DMS114 treated with DMSO at 0.1 percent for 48 hours (cell line): Measurements from ENCODE around the gene CD248.
"Not testable (repeated sequence)": the region's sequence is repeated elsewhere in the genome, so short reads cannot be mapped to it uniquely, and the experiment has no call there.

Experiments used
- DNase-seq: peaks from one replicate; lab custom pipeline; 2025; ENCODE audit not compliant: unreplicated experiment; lab: John Stamatoyannopoulos, UW

Gene CD248

DNA sequence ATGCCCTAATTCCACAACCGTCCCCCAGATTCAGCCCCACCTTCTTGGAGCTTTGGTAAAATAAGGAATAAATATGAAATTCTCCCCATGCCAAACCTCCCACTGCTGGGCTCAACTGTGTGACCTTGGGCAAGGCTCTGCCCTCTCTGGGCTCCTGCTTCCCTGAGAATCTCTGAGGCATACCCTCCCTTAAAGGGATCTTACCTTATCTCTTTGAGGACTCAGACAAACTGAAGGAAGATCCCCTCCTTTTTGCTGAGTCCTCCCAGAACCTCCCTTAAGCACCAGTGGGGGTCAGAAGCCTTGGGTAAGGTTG is 2.7 kb downstream of the CD248 start:
- no peak for DNase-seq

DNA sequence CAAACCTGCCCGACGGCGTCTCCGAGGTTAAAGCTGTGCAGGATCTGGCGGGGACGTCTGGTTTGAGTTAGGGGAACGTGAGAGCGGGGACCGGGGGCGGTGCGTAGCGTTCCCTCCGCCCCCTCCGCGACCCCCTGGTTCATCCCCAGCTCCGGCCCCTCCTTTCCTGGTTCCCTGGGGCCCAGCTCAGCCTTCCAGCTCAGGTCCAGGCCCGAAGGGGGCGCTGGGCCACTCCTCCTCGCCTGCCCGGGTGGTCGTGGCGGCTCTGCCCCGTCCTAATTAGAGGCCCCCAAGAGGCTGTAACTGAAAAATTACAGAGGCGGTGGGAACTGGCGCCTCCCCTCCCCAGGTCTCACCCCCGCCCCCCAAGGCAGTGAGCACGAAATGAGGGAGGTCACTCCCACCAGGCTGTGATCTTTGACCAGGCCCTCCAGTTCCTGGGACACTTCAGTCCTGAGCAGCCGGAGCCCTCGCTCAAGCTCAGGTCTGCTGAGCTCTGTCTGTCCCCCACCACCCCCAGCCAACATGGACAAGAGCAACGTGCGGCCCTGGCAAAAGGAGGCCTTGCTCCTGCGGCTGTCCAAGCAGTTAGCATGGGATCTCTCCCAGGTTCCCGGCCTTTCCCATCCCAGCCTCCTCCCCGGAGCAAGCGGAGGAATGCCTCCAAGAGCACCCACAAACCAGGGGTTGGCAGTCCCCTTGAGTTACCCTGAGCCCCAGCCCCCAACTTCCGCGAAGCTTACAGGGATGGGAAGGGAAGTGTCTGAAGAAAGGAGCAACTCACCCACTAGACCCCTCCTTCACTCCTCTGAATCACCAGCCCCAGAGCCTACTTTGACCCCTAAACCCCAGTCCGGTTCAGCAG is 3.3 kb downstream of the CD248 start:
- DNase-seq: no peak

DNA sequence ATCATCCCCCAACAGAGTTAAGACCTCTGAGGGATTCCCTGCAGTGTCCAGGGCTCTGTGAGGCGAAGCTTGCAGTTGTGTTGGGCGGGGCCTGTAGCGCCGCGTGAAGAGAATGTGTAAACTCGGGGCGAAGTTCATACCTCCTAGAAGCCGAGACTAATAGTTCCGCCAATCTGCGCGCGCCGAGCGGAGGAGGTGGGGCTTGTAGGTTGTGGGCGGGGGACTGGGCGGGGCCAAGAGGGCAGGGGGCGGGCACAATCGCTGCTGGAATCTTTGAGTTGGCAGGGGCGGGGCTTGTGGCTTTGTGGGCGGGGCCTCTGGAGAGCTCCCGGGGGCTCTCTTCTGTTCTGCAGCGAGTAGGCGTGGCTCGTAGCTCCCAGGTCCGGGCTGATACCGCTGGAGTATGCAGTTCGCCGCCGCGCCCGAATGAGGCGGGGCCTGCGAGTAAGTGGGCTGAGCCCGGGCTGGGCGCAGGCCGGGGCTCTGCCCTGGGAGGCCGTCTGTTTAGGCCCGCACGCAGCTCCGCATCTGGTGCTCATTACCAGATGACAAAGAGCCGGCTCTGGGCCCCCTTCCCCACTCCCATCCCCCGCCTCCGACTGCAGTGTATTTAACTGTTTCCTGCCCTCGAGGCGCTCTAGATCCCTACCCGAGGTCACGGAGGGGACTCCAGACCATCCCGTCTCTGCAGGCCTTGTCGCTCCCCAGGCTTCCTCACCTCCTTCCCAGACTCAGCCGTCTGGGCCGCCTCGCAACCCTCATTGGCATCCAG is 4.1 kb downstream of the CD248 start:
- peak; percentile 93 for DNase-seq

DNA sequence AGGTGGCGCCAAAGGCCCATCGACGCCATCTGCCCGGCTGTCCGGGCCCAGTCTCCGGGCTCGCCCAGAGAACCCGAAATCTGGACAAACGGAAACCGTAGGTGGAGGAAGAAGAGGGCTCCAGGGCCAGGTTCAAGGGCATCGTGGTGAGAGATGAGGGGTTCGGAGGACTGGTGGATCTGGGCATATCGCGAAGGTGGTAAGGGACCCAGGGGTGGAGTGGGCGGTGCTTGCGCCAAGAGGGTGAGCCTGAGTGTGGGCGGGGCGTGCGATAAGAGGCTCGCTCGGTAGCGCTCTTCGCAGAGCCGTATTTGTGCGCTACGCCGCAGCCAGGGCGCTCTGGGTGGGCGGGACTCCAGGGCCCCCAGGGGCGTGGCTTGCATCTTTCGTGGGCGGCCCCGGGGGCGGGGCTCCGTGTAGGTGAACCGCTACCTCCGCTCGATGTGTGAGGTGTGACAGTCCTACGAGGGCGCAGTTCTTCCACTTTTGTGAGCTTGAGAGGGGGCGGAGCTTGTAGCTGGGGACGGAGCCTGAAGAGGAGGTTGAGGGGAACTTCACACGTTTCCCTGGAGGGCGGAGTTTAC is 4.8 kb downstream of the CD248 start:
- DNase-seq: peak; percentile 91

DNA sequence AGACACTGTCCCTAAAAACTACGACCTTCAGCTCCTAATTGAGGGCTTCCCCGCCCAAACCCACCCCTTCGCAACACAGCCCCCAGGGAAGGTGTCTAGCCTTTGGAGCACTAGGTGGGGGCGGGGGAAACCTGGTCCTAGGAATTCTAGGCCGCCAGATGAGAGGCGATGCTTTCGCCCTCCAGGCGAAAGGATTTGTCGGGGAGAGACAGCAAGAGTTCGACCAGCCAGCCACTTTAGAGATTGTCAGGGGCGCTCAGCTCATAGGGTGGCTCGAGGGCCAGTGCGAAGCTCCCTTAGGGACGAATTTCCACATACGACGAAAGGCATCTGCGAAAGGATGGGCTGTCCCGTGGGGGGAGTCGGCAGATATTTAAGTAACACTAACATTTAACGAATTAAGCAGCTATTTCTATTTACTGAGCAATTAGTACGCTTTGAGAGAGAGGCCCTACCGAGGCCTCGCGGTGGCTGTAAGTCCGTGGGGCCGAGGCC is 5.3 kb downstream of the CD248 start:
- peak; percentile 87 for DNase-seq

DNA sequence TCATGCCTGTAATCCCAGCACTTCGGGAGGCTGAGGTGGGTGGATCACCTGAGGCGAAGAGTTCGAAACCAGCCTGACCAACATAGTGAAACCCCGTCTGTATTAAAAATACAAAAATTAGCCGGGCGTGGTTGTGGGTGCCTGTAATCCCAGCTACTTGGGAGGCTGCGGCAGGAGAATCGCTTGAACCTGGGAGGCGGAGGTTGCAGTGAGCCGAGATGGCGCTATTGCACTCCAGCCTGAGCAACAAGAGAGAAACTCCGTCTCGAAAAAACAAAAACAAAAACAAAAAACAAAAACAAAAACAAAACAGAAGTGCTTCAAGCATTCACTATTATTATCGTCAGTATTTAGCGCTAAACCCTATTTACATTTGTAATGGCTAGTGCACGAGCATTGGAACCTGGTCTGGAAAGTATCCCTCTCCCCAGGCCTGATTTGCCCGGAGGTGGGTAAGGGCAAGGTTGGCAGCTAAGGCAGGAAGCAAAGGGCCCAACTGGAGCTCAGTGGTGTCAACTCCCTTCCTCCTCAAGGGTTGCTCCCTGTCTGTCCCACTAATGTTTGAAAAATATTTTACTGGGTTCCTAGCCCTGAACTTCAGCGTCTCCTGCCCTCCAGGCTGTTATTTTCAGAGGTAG is 5.9 kb downstream of the CD248 start:
- DNase-seq: not testable (repeated sequence)

DNA sequence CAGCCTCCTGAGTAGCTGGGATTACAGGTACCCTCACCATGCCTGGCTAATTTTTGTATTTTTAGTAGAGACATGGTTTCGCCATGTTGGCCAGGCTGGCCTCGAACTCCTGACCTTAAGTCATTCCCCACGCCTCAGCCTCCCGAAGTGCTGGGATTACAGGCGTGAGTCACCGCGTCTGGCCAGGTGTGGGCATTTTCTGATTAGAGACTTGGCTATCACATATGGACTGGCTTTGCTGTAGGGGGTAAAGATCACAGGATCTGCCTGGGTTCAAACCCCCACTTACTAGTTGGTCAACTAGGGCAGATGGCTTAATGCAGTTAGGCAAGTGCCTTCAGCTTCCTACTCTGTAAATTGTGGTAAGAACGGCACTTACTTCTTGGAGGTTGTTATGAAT is 6.5 kb downstream of the CD248 start:
- no peak for DNase-seq

DNA sequence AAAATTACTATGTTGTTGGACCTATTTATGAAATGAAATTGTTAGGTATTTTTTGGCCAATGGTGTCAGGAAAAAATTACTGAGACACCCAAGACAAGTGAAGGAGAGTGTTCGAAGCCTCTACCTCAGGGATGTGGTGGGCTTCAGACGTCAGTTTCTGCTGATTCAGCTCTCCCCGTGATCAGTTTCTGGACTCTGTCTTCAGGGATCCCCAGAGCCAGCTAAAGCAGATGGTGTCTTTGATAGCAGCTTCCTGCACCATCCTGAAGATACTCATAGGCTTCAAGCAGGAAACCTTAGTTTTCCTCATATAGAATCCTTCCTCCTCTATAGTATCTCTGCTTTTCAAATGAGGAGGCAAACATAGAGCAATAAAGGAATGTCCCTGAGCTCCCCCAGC is 7.4 kb downstream of the CD248 start:
- no peak for DNase-seq

DNA sequence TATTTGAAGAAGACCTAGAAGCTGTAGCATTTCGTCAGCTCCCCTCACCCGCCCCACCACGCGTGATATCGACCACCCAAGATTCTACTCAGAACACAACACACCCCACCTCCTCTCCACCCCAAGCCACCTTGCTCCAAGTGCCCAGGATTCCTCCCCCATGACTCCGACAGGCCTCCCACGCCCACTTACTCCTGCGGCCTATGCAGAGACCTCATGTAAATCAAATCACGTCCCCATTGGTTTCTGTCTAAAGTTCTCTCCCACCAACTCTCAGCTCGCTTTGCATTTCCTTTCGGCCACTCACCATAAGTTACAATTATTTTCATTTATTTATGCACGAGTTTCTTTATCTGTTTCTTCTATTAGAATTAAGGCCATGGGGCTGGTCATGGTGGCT is 14.2 kb downstream of the CD248 start:
- no peak for DNase-seq

DNA sequence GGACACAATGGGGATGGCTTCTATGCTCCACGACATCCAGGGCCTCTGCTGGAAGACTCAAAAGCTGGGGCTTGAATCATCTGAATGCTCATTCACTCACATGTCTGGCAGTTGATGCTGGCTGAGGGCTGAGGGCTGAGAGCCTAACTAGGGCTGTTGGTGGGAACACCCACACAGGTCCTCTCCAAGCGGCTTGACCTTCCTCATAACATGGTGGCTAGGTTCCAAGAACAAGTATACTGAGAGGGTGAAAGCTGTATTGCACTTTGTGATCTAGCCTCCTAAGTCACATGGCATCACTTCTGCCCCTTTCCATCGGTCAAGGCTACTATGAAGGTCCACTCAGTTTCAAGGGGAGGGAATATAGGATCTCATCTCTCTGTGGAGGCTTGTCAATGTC is 17.7 kb downstream of the CD248 start:
- DNase-seq: no peak

DNA sequence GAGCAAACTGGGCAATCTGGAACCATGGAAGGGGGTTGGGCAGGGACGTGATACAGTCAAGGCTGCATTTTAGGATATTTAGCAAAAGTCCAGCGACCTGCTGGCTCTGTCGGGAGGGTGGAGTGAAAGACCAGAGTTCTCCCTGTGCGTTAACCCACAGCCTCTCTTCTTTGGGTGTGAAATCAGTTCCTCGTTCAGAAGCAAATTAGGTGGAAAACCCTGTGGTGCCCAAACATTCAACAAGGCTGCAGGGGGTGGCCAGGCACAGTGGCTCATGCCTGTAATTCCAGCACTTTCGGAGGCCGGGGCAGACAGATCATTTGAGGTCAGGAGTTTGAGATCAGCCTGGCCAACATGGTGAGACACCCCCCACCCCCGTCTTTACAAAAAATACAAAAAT is 19.2 kb downstream of the CD248 start:
- no peak for DNase-seq

DNA sequence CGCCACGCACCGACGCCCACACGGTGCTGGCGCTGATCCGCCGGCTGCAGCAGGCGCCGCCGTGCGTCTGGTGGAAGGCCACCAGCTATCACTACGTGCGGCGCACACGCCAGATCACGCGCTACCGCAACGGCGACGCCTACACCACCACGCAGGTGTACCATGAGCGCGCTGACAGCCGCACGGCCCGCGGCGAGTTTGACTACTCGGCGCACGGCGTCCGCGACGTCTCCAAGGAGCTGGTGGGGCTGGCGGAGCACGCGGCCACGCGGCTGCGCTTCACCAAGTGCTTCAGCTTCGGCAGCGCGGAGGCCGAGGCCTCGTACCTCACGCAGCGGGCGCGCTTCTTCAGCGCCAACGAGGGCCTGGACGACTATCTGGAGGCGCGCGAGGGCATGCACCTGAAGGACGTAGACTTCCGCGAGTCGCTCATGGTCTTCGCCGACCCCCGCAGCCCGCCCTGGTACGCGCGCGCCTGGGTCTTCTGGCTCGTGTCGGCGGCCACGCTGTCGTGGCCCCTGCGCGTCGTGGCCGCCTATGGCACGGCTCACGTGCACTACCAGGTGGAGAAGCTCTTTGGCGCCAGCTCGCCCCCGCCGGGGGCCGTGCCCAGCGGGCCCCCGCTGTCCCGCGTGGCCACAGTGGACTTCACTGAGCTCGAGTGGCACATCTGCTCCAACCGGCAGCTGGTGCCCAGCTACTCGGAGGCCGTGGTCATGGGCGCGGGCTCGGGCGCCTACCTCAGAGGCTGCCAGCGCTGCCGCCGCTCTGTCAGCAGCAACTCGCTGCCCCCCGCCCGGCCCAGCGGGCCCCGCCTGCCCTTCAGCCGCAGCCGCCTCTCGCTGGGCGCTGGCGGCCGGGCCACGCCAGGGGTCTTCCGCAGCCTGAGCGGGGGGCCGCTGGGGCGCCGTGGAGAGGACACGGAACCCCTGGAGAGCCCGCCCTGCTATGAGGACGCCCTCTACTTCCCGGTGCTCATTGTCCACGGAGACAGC is 21.9 kb downstream of the CD248 start:
- no peak for DNase-seq

DNA sequence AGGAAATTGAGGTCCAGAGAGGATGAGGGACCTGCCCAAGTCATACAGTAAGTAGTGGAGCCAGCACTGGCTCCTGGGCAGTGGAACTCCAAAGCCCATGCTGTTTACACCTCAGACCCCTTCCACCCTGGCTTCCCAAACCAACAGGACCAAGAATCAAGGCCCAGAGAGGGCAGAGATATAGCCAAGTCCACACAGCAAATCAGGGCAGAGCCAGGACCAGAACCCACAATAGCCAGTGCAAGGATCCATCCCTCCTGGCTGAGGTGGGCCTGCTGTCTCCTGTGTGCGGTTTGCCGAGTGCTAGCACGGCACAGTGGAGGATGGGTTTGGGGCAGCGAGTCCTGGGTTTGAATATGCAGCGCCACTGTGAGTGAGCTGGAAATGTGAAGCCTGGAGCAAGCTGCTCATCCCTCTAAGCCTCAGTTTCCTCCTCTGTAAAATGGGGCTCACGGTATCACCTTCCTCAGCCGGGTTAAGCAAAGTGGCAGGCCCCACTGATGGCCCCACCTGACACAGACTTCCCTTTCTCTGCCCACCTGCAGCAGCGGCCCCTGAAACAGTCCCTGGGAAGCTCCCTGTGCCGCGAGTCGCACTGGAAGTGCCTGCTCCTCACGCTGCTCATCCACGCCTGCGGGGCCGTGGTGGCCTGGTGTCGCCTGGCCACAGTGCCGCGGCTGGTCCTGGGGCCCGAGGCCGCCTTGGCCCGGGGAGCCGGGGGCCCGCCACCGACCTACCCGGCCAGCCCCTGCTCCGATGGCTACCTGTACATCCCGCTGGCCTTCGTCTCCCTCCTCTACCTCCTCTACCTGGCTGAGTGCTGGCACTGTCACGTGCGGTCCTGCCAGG is 22.8 kb downstream of the CD248 start:
- DNase-seq: no peak

DNA sequence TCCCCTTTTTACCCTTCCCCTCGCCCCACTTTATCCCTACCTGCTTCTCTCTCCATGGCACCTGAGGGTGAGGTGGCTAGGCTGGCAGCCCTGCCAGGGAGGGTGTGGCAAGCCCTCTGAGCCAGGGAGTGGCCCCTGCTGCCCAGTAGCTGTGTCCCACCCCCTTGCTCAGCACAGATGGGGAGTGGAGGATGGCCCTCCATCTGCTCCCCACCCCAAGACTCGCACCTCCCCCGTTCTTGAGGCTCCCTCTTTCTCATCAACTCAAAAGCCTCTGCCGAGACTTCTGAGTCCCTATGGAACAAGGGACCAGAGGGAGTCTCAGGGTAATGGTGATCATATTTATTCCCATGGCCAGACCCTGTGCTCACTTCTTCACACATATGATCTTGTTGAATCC is 23.5 kb downstream of the CD248 start:
- DNase-seq: no peak

DNA sequence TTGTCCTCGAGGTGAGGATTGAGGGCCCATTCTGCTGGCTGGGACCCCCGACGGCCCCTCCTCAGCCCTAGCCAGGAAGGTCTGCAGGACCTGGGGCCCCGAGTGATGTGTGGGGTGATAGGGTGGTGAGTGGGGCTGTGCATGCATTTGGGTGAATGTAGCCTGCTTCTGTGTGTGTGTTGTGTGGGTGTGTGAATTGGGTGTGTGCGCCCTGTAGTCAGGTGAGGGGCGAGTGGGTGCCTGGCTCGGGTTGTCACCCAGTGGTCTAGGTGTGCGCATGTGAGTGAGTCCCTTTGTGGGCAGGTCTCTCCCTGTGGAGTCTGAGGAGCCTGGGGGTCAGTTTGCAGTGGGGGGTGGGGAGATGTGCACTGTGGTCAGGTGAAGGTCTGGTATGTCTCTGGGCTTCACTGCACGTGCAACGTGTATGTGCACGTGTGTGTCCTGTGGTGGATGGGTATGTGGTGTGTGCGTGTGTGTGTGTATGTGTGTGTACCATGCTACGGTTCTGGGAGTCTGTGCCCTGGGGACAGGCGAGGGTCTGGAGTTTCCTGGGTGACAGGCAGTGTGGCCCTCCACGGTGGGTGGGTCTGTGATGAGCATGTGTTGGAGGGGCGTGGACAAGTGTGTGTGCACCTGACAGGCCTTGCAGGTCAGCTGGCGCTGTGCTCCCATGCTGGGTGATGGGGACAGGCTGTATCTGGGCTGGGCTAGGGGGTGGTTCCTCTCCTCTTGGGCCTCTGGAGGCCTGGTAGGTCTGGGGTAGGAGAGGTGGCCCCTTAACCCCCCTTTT is 24.1 kb downstream of the CD248 start:
- no peak for DNase-seq

DNA sequence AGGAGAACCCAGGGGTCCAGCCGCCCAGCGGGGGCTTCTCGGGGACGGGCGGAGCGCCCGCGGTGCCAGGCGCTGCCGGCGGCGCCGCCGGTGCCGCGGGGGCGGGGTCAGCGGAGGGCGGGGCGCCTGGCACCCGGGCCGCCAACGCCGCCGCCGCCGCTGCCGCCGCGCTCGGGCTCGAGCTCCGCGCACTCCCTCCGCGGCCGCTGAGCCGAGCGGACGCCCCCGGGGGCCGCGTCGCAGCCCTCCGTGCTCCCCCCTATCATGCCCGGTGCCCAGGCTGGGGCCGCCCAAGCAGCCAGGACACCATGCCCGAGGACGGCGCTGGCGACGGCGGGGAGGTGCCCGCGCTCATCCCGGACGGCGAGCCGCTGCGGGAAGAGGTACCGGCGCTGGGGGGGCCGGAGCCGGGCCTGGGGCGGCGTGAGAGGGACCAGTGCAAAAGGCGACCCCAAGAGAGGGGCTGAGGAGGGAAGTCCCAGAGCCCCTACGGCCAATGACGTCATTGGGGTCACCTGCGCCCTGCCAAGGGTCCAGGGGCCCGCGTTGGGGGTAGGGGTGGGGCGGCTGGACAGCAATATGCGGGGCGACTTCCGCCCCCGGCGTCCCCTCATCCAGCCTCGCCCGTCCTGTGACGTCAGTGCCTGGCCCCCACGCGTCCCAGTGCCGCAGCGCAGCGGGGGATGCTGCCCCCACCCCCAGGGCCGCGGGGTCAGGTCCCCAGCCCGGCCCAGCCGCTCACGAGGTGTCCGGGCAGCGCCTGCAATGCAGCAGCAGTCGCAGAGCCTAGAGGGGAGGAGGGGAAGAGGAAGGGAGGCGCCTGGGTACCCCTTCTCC is 24.9 kb downstream of the CD248 start, which contains the start of gene TMEM151A:
TSS of gene TMEM151A (plus strand) at position 189 of the 837 bp plus-strand sequence. CDS start at position 309, 120 bp downstream.
- no peak for DNase-seq

DNA sequence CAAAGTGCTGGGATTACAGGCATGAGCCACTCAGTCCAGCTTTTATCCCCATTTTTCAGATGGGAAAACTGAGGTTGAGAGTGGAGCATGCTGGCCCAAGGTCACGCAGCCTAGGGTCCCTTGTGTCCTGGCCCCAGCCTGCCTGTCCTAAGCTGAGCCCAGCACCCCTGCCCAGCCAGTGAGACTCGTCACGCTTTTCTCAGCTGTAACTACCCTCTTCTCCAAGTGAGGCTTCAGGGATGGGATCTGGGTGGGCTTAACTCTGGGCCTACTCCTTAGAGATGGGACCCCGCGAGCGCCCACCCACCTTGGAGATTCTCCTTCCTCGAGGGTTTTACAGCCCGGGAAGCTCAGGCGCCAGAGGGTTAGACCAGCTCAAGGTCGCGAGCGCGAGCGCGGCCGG is 25.5 kb downstream of the CD248 start:
- DNase-seq: no peak

DNA sequence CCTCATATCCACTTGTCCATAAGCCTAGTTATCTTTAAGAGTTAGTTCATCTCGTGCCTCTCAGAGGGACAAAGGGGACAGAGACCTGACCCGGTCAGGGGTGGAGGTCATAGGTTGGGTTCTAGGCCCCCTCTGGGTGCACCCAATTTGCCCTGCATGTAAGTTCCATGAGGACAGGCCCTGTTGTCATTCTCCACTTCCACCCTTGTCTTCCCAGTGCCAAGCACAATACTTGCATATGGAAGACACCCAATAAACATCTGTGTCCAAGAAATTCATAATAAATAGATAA is 26.6 kb downstream of the CD248 start:
- no peak for DNase-seq
